ENCODE data around the gene SMU1.

The SMU1 gene

GRCh38 chr9:33046061-33046460 is 30.4 kb downstream of the SMU1 start:
- TF ChIP-seq OSR1 (CRISPR knock-in tag; IDR thresholded peaks at IDR 0.05) (no peak), ESRRG (CRISPR knock-in tag; IDR thresholded peaks at IDR 0.05) (no peak)
- no peak for ATAC-seq

DNA sequence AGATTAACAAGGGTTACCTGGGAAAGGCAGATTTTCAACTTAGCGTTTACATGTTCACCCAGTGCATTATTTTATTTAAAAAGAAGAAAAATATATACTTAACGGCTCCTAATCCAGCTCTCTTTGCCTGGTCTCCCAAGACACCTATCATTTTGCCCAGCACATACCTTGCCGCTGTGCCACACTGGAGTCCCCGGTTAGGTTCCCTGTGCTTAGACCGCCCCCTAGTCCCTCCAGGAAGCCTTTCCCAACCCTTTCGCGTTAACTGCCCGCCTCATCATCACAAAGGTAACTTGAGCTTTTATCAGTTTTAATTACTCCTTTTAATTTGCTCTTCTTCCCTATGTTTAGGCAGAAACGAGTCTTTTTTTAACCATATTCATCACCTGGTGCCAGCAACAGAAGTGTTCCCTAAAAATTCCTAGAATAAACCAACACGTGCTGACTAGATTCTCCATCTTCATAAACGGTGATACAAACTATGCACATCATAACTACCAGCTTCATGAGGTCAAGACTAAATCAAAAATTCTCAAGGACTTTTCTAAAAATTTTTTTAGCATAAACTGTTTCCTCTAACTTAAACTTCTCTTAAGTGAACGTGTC is 31.7 kb downstream of the SMU1 start:
- ATAC-seq, result peak; percentile 13
- no peak for TF ChIP-seq ZFP3 (CRISPR knock-in tag; IDR thresholded peaks at IDR 0.05)
- TF ChIP-seq TCF4 (CRISPR knock-in tag; IDR thresholded peaks at IDR 0.05; ENCODE audit: borderline replicate concordance), result no peak
- TF ChIP-seq ISL1 (CRISPR knock-in tag; IDR thresholded peaks at IDR 0.05), result no peak
- TF ChIP-seq PPARA (CRISPR knock-in tag; IDR thresholded peaks at IDR 0.05; ENCODE audit: borderline replicate concordance), result no peak
- no peak for TF ChIP-seq ZNF8 (CRISPR knock-in tag; IDR thresholded peaks at IDR 0.05)
- no peak for TF ChIP-seq OSR1 (CRISPR knock-in tag; IDR thresholded peaks at IDR 0.05)
- TF ChIP-seq BACH2 (CRISPR knock-in tag; IDR thresholded peaks at IDR 0.05; ENCODE audit: borderline replicate concordance), result no peak
- TF ChIP-seq SNAI2 (CRISPR knock-in tag; IDR thresholded peaks at IDR 0.05), result no peak
- TF ChIP-seq CSDC2 (CRISPR knock-in tag; IDR thresholded peaks at IDR 0.05), result no peak
- no peak for TF ChIP-seq CSRNP3 (CRISPR knock-in tag; IDR thresholded peaks at IDR 0.05)
- no peak for TF ChIP-seq POU6F1 (CRISPR knock-in tag; IDR thresholded peaks at IDR 0.05; ENCODE audit: borderline replicate concordance, low read depth)
- no peak for TF ChIP-seq ZNF565 (CRISPR knock-in tag; conservative IDR thresholded peaks at IDR 0.05; ENCODE audit: low read depth)
- no peak for TF ChIP-seq ZC3H10 (CRISPR knock-in tag; IDR thresholded peaks at IDR 0.05)
- no peak for TF ChIP-seq TOX (CRISPR knock-in tag; IDR thresholded peaks at IDR 0.05; ENCODE audit: borderline replicate concordance)
- no peak for TF ChIP-seq ARNTL (CRISPR knock-in tag; IDR thresholded peaks at IDR 0.05; ENCODE audit: borderline replicate concordance, low read depth)
- TF ChIP-seq, protein P1, sequence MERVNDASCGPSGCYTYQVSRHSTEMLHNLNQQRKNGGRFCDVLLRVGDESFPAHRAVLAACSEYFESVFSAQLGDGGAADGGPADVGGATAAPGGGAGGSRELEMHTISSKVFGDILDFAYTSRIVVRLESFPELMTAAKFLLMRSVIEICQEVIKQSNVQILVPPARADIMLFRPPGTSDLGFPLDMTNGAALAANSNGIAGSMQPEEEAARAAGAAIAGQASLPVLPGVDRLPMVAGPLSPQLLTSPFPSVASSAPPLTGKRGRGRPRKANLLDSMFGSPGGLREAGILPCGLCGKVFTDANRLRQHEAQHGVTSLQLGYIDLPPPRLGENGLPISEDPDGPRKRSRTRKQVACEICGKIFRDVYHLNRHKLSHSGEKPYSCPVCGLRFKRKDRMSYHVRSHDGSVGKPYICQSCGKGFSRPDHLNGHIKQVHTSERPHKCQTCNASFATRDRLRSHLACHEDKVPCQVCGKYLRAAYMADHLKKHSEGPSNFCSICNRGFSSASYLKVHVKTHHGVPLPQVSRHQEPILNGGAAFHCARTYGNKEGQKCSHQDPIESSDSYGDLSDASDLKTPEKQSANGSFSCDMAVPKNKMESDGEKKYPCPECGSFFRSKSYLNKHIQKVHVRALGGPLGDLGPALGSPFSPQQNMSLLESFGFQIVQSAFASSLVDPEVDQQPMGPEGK (CRISPR knock-in tag; IDR thresholded peaks at IDR 0.05; ENCODE audit: borderline replicate concordance), result no peak
- TF ChIP-seq, protein P2, sequence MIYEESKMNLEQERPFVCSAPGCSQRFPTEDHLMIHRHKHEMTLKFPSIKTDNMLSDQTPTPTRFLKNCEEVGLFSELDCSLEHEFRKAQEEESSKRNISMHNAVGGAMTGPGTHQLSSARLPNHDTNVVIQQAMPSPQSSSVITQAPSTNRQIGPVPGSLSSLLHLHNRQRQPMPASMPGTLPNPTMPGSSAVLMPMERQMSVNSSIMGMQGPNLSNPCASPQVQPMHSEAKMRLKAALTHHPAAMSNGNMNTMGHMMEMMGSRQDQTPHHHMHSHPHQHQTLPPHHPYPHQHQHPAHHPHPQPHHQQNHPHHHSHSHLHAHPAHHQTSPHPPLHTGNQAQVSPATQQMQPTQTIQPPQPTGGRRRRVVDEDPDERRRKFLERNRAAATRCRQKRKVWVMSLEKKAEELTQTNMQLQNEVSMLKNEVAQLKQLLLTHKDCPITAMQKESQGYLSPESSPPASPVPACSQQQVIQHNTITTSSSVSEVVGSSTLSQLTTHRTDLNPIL (CRISPR knock-in tag; IDR thresholded peaks at IDR 0.05; ENCODE audit: low read depth), result no peak
- no peak for TF ChIP-seq ZNF70 (CRISPR knock-in tag; IDR thresholded peaks at IDR 0.05)
- TF ChIP-seq ESRRG (CRISPR knock-in tag; IDR thresholded peaks at IDR 0.05), result no peak
- TF ChIP-seq RARB (CRISPR knock-in tag; IDR thresholded peaks at IDR 0.05), result no peak

DNA sequence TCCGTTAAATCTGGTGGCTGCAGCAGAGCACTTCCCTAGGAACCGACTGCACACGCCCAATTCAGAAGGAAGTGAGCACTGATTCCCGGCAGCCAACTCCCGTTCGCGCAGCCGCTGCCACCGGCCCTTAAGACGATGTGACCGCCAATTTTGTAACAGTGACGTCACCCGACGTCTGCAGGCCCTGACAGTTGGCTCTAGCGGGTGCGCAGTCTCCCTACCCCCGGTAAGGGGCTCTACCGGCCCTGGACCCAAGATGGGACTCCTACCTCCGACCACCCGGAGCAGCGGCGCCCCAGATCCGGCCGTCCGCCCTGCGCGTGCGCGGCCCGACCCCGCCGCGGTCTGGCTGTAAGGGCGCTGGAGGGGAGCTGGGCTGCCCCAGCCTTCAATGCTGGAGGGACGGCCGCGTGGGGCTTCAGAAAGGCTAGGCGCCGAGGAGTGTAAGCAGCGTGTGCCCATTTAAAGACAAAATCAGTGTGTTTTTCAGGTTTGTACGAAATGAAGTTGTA is 32.3 kb downstream of the SMU1 start:
- ATAC-seq, result peak; percentile 92
- TF ChIP-seq ZFP3 (CRISPR knock-in tag; IDR thresholded peaks at IDR 0.05) (peak; percentile 85; the same call in 1 of the 2 replicates), RARB (CRISPR knock-in tag; IDR thresholded peaks at IDR 0.05) (0 out of 2 replicates have a peak, but pooled peaks have one; percentile 25), CSDC2 (CRISPR knock-in tag; IDR thresholded peaks at IDR 0.05) (no peak), SNAI2 (CRISPR knock-in tag; IDR thresholded peaks at IDR 0.05) (0 out of 2 replicates have a peak, but pooled peaks have one; percentile 50), ZNF70 (CRISPR knock-in tag; IDR thresholded peaks at IDR 0.05) (peak; percentile 30; the same call in 1 of the 2 replicates), ESRRG (CRISPR knock-in tag; IDR thresholded peaks at IDR 0.05) (no peak), CSRNP3 (CRISPR knock-in tag; IDR thresholded peaks at IDR 0.05) (no peak), ZC3H10 (CRISPR knock-in tag; IDR thresholded peaks at IDR 0.05) (no peak), ARNTL (CRISPR knock-in tag; IDR thresholded peaks at IDR 0.05; ENCODE audit: borderline replicate concordance, low read depth) (no peak), ZNF8 (CRISPR knock-in tag; IDR thresholded peaks at IDR 0.05) (no peak), PPARA (CRISPR knock-in tag; IDR thresholded peaks at IDR 0.05; ENCODE audit: borderline replicate concordance) (no peak), POU6F1 (CRISPR knock-in tag; IDR thresholded peaks at IDR 0.05; ENCODE audit: borderline replicate concordance, low read depth) (no peak), TCF4 (CRISPR knock-in tag; IDR thresholded peaks at IDR 0.05; ENCODE audit: borderline replicate concordance) (peak; percentile 24; the same call in 1 of the 2 replicates), BACH2 (CRISPR knock-in tag; IDR thresholded peaks at IDR 0.05; ENCODE audit: borderline replicate concordance) (no peak), ISL1 (CRISPR knock-in tag; IDR thresholded peaks at IDR 0.05) (no peak)
- TF ChIP-seq, protein P2 (CRISPR knock-in tag; IDR thresholded peaks at IDR 0.05; ENCODE audit: low read depth), result no peak
